Omental fat pad (tissue), 4 donors: ENCODE data around the gene C12orf42. TPM values are rescaled to one million over a fixed set of nuclear protein-coding genes. Genes with fewer than 3 reads are reported as not detected.

Experiments used
- ATAC-seq: fragments of 150-250 bp; one replicate; pipeline ENCODE4 v1.9.1; 2016; ENCODE audit warnings: mild to moderate bottlenecking, moderate library complexity; ENCODE audit not compliant: low FRiP score
- DNase-seq: peaks from one replicate; pipeline ENCODE4 v3.0.0-alpha.2; 2019; ENCODE audit warnings: low spot score
- CTCF ChIP-seq, 3 donors: fragments of 450-650 bp; IDR thresholded peaks; one replicate each; pipeline ENCODE4 v1.5.1; 2016 to 2017; ENCODE audit warnings: antibody characterized with exemption in 3 of 3, mild to moderate bottlenecking in 3 of 3, moderate library complexity in 2 of 3
- total RNA-seq, 4 donors: library from RNA; depleted of rRNA; stranded (reverse); fragments of >200 nt; gene quantifications; one replicate each; pipeline ENCODE4 v1.1.0, GENCODE V29; 2016

The C12orf42 gene
- total RNA-seq, 4 donors from 2014 or later = 0.36 TPM; not detected in 3

- TF ChIP-seq CTCF (IDR thresholded peaks at IDR 0.05) = no peak
- DNase-seq (no peak), ATAC-seq (no peak)
These were observed 3.8 kb upstream of the C12orf42 start for GRCh38 chr12:103499571-103499970.

DNA sequence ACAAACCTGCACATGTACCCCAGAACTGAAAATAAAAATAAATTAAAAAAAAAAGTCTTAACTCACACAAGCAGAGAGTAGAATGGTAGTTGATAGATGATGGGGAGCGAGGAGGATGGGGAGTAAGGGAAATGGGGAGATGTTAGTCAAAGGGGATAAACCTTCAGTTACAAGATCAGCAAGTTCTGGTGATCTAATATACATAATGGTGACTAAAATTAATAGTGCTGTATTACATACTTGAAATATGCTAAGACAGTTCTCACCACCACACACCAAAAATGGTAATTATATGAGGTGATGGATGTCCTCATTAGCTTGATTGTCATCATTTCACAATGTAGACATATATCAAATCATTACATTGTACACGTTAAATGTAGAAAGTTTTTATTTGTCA lies 3.2 kb upstream of the C12orf42 start:
- ATAC-seq (no peak), DNase-seq (no peak)
- TF ChIP-seq CTCF (IDR thresholded peaks at IDR 0.05) = no peak

DNA sequence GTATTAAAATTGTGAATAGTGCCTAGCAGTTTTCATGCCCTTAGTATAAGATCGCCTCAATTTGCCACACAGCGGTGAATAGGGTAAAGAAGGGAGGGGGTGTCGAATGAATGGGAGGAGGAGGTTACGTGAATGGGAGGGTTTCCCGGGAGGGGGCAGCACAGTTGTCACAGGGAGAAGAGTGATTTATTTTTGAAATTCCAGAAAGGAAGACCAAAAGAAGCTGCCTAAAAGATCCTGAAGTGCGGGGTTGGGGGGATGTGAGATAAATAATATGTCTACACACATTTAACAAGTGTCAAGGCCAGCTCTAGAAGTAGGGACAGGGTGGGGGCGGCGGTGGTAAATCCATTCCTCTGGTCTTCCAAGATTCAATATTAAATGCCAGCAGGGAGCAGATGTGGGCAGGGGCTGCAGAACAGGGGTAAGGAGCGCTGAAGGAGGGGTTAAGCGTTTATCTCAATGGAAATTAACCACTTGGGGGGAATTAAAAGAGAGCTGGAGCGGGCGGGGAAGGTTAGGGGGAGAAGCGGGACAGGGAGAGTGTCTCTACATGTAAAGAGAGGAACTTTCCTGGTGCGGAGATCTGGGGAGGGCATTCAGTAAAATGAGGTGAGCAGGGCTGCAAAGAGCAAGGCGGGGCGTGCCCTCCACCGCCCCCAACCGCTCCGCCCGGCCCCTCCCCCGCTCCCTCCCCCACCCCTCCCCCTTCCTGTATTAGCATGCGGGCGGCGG lies 867 bp downstream of the C12orf42 start:
- TF ChIP-seq CTCF (IDR thresholded peaks at IDR 0.05) = no peak
- ATAC-seq (no peak), DNase-seq (no peak)

GRCh38 chr12:103494051-103494733 lies 1.6 kb downstream of the C12orf42 start:
- no peak for TF ChIP-seq CTCF (IDR thresholded peaks at IDR 0.05)
- no peak for ATAC-seq

GRCh38 chr12:103493199-103493598 lies 2.6 kb downstream of the C12orf42 start:
- DNase-seq (no peak), ATAC-seq (no peak)
- no peak for TF ChIP-seq CTCF (IDR thresholded peaks at IDR 0.05)

More at GRCh38 chr12:103494051-103494733, 1.6 kb downstream of the C12orf42 start:
- DNase-seq = no peak

DNA sequence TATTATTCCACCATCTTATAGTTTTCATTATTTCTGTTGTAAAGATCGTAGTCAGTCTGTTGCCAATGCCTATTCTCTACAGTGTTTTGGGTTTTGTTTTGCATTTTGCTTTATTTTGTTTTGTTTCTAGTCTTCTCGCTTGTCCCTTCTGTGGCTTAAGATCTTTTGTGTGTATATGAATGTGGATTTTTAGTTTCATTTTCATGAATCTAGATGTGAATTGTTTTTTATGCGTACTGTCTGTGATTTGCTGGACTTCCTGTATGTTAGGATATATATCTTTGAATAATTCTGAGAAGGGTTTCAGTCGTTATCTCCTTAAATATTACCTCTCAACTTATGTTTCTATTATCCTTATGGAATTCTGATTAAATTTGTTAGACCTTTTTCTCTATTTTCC lies 13.4 kb downstream of the C12orf42 start:
- no peak for TF ChIP-seq CTCF (IDR thresholded peaks at IDR 0.05)

DNA sequence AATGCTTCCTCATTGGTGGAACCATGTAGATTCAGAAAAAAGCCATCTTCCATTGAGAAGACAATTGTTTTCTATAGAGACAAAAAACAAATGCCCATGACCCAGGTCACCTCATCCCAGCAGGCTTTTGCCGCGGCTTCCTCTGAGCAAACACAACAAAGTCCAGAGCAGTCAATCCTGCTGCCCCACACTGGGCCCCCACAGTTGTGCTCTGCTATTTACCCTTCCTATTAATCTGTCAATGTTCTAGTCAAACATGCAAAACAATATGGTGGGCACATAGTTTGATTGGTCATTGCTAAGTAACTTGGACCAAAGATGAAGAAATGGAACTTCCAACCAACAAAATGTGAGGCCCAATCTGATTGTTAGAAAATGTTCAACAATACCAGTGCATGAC lies 20.7 kb downstream of the C12orf42 start:
- no peak for TF ChIP-seq CTCF (IDR thresholded peaks at IDR 0.05)
- ATAC-seq = no peak
- DNase-seq = no peak

More for the DNA sequence above, 13.4 kb downstream of the C12orf42 start:
- DNase-seq = no peak
- no peak for ATAC-seq
